Gastrocnemius medialis (tissue), 4 donors: ENCODE measurements around the gene GIMAP7. TPM values are rescaled to one million over a fixed set of nuclear protein-coding genes. Genes with fewer than 3 reads are reported as not detected.

Experiments used
- ATAC-seq, 2 donors: fragments of 150-250 bp; one replicate each; pipeline ENCODE4 v1.9.1; 2016
- DNase-seq, 2 donors: peaks; one replicate each; pipeline ENCODE4 v3.0.0-alpha.2; 2019
- H3K27ac ChIP-seq, 4 donors: fragments of 200-600 bp; sonication (generic); 1 replicate in 1 of 4; 2 replicates in 3 of 4; pipeline ENCODE4 v1.5.1; 2016 to 2018; ENCODE audit warnings: mild to moderate bottlenecking in 2 of 4, moderate library complexity in 1 of 4
- H3K27me3 ChIP-seq, 3 donors: fragments of 200-600 bp; sonication (generic) in 2 of 3; 1 replicate in 1 of 3; 2 replicates in 2 of 3; pipeline versions ENCODE4 v1.5.1 to v1.6.0; 2016 to 2019; ENCODE audit warnings: mild to moderate bottlenecking in 1 of 3, moderate library complexity in 1 of 3
- H3K36me3 ChIP-seq, 2 donors: fragments of 200-600 bp; sonication (generic) in 1 of 2; one replicate each; pipeline ENCODE4 v1.5.1; 2017 to 2018
- H3K4me1 ChIP-seq, 2 donors: fragments of 200-600 bp; sonication (generic) in 1 of 2; one replicate each; pipeline ENCODE4 v1.5.1; 2016 to 2017; ENCODE audit warnings: mild to moderate bottlenecking in 2 of 2
- H3K4me3 ChIP-seq, 4 donors: fragments of 200-600 bp; sonication (generic) in 3 of 4; 1 replicate in 1 of 4; 2 replicates in 3 of 4; pipeline ENCODE4 v1.5.1; 2016 to 2019; ENCODE audit warnings: mild to moderate bottlenecking in 2 of 4
- H3K9me3 ChIP-seq, 3 donors: fragments of 200-600 bp; sonication (generic) in 2 of 3; 1 replicate in 1 of 3; 2 replicates in 2 of 3; pipeline ENCODE4 v1.5.1; 2016 to 2019
- POLR2A ChIP-seq, 2 donors: fragments of 450-650 bp; IDR thresholded peaks; one replicate each; pipeline ENCODE4 v1.6.1; 2017; ENCODE audit warnings: antibody characterized with exemption in 2 of 2, mild to moderate bottlenecking in 2 of 2, moderate library complexity in 2 of 2
- in situ Hi-C, 4 donors: fragments of 200-750 bp; cut with MboI; loops; one replicate each; pipeline versions ENCODE4 v1.15.0 to v1.8.0; 2017; ENCODE audit warnings: low sequenced_read_pairs in 4 of 4
- intact Hi-C: fragments of 100-400 bp; cut with DNase I; formaldehyde crosslinking; loops from one replicate; pipeline ENCODE4 v1.15.1; 2023; ENCODE audit warnings: low total_unique reads
- total RNA-seq, 4 donors: library from RNA; depleted of rRNA; stranded (reverse); fragments of >200 nt; gene quantifications; one replicate each; pipeline versions ENCODE4 v1.1.0 to v1.2.3, GENCODE V29; 2016
- TF ChIP-seq, protein P1 (sequence below), 5 experiments: fragments of 450-650 bp in 3 of 5; fragments of 200-600 bp in 2 of 5; sonication (generic) in 2 of 5; IDR thresholded peaks in 4 of 5; conservative IDR thresholded peaks in 1 of 5; 1 replicate in 4 of 5; 2 replicates in 1 of 5; pipeline ENCODE4 v1.5.1; 2016 to 2019; ENCODE audit warnings: antibody characterized with exemption in 5 of 5, mild to moderate bottlenecking in 3 of 5, moderate library complexity in 3 of 5

Gene GIMAP7
- total RNA-seq, 4 donors from 2014 or later, result 6.6 to 7.8 (median 7.0) TPM

DNA sequence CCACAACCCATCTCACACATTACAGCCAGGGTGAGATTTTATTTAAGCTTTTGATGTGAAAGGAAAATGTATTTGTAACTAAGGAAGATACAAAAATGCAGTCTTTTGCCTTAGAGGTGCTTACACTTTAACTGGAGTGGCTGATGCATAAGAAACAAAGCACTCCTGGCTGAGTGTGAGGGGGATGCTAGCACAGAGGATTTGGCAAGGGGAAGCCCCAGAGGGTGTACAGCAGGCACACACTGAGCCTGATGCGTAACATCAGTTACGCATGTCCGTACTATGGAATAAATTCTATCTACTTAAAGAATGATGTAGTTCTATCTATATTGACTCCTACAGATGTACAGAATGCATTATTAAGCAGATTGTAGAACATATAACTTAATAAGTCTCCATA lies 46.4 kb upstream of the GIMAP7 start:
- in situ Hi-C loops, result no loop called here
- no peaks in the 10 kb centered on the region for H3K27me3 ChIP-seq
- TF ChIP-seq, protein P1, sequence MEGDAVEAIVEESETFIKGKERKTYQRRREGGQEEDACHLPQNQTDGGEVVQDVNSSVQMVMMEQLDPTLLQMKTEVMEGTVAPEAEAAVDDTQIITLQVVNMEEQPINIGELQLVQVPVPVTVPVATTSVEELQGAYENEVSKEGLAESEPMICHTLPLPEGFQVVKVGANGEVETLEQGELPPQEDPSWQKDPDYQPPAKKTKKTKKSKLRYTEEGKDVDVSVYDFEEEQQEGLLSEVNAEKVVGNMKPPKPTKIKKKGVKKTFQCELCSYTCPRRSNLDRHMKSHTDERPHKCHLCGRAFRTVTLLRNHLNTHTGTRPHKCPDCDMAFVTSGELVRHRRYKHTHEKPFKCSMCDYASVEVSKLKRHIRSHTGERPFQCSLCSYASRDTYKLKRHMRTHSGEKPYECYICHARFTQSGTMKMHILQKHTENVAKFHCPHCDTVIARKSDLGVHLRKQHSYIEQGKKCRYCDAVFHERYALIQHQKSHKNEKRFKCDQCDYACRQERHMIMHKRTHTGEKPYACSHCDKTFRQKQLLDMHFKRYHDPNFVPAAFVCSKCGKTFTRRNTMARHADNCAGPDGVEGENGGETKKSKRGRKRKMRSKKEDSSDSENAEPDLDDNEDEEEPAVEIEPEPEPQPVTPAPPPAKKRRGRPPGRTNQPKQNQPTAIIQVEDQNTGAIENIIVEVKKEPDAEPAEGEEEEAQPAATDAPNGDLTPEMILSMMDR (IDR thresholded peaks at IDR 0.05 in 4 of 5, conservative IDR thresholded peaks at IDR 0.05 in 1 of 5), result no peak
- TF ChIP-seq POLR2A (IDR thresholded peaks at IDR 0.05), result no peak
- peak overlapping the region; percentile 22 to 41 (median 38) for H3K4me3 ChIP-seq
- no peak for DNase-seq
- no peaks in the 10 kb centered on the region for H3K9me3 ChIP-seq
- H3K4me1 ChIP-seq, result no peaks in the 10 kb centered on the region
- intact Hi-C loops, result no loop called here
- ATAC-seq, result no peak
- peak overlapping the region in 3 of 4 donors; percentile 40 to 52 (median 40) for H3K27ac ChIP-seq
- no peaks in the 10 kb centered on the region for H3K36me3 ChIP-seq

DNA sequence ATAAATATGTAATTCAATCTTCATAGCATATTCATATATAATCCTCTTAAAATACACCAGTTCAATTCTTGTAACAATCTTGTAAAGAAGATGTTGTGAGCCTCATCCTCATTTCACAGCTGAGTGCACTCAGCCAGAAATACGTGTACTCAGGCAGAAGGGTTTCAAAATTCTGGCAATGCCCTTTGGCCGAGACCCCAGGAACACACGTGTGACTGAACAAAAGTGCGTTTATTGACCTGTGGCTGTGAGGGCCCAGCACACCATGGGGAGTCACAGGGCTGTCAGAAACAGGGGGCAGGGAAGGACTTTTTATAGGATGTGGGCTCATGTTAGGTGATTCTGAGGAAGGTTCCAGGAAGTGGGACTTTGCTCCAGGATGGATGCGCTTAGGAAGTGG lies 42.8 kb upstream of the GIMAP7 start:
- intact Hi-C loops (no loop called here), in situ Hi-C loops (no loop called here)
- Histone ChIP-seq H3K4me3 (no peak overlapping the region), H3K36me3 (no peaks in the 10 kb centered on the region), H3K9me3 (no peaks in the 10 kb centered on the region), H3K27ac (peak overlapping the region in 1 of 4 donors; percentile 10), H3K27me3 (no peaks in the 10 kb centered on the region), H3K4me1 (no peaks in the 10 kb centered on the region)
- ATAC-seq (no peak), DNase-seq (no peak)
- no peak for TF ChIP-seq POLR2A (IDR thresholded peaks at IDR 0.05)
- TF ChIP-seq, protein P1 (IDR thresholded peaks at IDR 0.05 in 4 of 5, conservative IDR thresholded peaks at IDR 0.05 in 1 of 5), result no peak

DNA sequence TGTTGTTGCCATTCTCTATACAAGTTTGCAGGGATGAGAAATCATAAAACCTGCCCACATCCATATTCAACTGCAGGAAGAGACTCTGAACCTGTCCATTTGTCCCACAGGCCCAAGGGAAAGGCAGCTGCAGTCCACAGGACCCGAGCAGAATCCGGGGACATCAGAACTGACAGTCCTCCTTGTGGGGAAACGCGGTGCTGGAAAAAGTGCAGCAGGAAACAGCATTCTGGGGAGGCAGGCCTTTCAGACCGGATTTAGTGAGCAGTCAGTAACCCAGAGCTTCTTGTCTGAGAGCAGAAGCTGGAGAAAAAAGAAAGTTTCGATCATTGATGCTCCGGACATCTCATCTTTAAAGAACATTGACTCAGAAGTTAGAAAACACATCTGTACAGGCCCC lies 40.8 kb upstream of the GIMAP7 start:
- ATAC-seq (no peak), DNase-seq (no peak)
- Histone ChIP-seq H3K4me3 (no peak overlapping the region), H3K36me3 (no peaks in the 10 kb centered on the region), H3K4me1 (no peaks in the 10 kb centered on the region), H3K27me3 (no peaks in the 10 kb centered on the region), H3K9me3 (no peaks in the 10 kb centered on the region), H3K27ac (peak overlapping the region in 1 of 4 donors; percentile 18)
- intact Hi-C loops (no loop called here), in situ Hi-C loops (no loop called here)
- TF ChIP-seq POLR2A (IDR thresholded peaks at IDR 0.05), result no peak
- TF ChIP-seq, protein P1 (IDR thresholded peaks at IDR 0.05 in 4 of 5, conservative IDR thresholded peaks at IDR 0.05 in 1 of 5), result no peak

DNA sequence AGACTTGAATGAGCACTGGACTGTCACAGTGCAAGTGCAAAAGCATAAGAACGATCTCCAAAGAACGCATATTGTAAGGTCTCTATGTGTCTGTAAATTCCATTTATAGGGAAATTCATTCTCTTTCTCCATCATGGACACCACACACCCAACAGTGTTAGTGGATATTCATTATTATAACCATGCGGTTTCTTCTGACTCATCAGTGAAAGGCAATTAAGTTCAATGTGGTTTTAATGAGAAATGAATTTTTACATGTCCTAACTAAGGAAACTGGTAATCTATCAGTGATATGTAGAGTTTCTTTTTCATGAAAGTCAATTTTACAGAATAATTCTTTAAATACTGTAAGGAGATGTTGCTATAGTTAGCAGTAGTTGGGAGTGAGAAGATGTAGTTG lies 38.4 kb upstream of the GIMAP7 start:
- Histone ChIP-seq H3K4me3 (no peak overlapping the region), H3K9me3 (no peaks in the 10 kb centered on the region), H3K36me3 (no peaks in the 10 kb centered on the region), H3K27me3 (no peaks in the 10 kb centered on the region), H3K4me1 (peaks cover 0 to 3% of the 10 kb centered on the region in 2 donors), H3K27ac (peak overlapping the region in 1 of 4 donors; percentile 67)
- no peak for ATAC-seq
- TF ChIP-seq, protein P1 (IDR thresholded peaks at IDR 0.05 in 4 of 5, conservative IDR thresholded peaks at IDR 0.05 in 1 of 5), result no peak
- TF ChIP-seq POLR2A (IDR thresholded peaks at IDR 0.05), result no peak
- in situ Hi-C loops, result no loop called here
- intact Hi-C loops, result no loop called here
- no peak for DNase-seq
